HG02623 (cell line): ENCODE data around the gene FHL2.
"Not testable (repeated sequence)": the region's sequence is repeated elsewhere in the genome, so short reads cannot be mapped to it uniquely, and the experiment has no call there.

Experiments used
- ATAC-seq: cut with Tn5 transposase; IDR thresholded peaks from one replicate; pipeline ENCODE4 v1.9.1; 2021; ENCODE audit warnings: moderate library complexity; ENCODE audit not compliant: unreplicated experiment

The FHL2 gene

GRCh38 chr2:105398336-105399206 lies at the start of gene FHL2:
TSS of gene FHL2 (minus strand) at chr2:105399051. CDS start at chr2:105386516, 12,535 bp downstream.
- ATAC-seq = peak; percentile 98

GRCh38 chr2:105447476-105447875 lies 48.6 kb upstream of the FHL2 start:
- no peak for ATAC-seq

GRCh38 chr2:105446501-105446900 lies 47.6 kb upstream of the FHL2 start:
- no peak for ATAC-seq

- ATAC-seq = no peak
Observed at GRCh38 chr2:105445976-105446375, 47.1 kb upstream of the FHL2 start.

DNA sequence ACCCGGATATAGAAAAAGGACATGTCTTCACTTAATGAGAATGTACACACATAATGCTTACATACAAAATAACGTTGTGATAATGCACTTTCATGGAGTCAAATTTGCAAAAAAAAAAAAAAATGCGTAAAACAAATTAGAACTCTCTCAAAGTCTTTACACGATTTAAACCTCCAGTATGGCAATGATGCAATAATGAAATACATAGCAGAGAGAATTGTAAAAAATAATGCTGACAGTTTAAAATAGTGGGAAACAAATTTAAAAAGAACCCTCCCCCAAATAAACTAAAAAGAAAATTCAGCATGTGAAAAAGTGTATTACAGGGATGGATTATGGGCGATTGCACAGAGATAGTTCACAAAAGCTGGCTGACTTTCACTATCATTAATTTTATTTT lies 46.6 kb upstream of the FHL2 start:
- no peak for ATAC-seq

DNA sequence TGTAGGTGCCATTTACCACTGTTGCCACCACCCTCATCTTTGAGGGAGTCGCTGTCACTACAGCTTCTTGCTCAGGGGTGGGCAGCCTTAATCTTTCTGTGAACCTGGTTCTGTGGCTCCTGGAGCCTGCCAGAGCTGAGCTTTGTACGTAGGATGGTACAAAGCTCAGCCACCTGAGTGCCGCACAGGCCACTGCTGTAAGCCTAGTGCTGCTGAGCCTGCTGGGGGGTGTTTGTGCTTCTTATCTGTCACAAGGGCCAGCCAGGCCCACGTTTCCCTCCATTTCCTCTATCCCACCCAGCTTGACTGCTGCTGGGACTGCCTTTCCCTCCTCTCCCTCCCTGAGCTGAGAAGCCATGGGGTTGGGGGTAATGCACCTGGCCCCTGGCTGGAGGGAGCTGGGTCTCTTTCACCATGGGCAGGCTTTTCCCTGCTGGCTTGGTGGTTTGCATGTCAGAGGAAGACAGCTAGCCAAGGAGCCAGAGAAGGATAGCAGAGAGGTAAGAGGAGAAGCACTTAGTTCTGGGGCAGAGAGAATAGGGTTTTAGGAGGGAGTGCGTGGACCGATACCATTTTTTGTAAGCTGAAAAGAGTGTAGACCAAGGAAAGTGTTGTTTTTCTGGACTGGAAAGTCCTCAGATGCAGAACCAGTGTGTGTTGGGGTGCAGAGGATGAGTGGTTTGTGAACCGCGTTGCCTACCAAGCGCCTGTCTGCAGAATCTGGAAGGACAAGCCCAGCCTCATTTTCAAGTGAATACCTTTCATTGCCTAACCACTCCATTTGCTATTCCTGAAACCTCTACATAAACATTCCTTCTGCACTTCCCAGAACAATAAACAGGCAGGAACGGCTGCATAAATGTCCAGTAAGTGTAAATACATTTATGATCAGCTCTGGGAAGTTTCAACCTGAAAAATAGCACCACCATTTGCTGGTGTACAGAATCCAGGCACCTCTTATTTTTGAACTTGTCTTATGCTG lies 45.1 kb upstream of the FHL2 start:
- no peak for ATAC-seq

GRCh38 chr2:105442721-105443120 lies 43.9 kb upstream of the FHL2 start:
- ATAC-seq = no peak

DNA sequence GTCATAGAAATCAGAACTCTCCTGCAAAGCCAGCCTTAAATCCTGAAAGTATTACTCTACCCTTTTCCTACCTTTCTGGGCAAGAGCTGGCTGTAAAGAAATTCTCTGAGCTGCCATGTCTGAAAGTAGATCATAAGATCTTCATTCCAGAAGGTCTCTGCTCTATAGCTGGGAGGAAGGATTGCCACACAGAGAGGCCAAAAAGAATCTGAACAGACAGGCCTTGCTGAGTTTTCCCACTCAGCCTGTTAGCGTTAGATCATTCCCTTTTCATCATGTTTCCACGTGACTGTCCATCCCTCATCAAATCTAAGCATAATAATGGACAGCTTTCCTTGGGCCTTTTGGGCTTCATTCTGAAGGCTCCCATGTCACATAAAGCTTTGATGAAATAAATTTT lies 43.2 kb upstream of the FHL2 start:
- no peak for ATAC-seq

DNA sequence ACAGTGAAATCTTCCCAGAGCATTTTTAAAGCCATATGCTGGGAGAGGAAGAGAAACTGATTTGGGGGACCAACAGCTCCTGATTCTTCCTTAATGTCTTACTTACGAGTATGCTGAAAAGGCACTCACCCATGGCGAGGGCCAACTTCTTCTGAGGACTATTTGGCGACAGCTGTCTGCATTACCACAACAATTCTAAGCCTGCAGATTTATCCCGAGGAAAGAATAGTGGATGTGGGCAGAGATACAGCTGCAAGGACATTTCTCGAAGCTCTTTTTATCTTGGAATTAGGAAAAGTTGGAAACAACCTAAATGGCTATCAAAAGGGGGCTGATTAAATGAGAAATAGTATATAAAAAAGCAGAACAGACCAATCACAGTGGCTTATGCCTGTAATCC lies 40.3 kb upstream of the FHL2 start:
- ATAC-seq = no peak

- no peak for ATAC-seq
Observed at GRCh38 chr2:105438104-105438929, 39.5 kb upstream of the FHL2 start.

- ATAC-seq = no peak
Observed at GRCh38 chr2:105437708-105438103, 38.9 kb upstream of the FHL2 start.

DNA sequence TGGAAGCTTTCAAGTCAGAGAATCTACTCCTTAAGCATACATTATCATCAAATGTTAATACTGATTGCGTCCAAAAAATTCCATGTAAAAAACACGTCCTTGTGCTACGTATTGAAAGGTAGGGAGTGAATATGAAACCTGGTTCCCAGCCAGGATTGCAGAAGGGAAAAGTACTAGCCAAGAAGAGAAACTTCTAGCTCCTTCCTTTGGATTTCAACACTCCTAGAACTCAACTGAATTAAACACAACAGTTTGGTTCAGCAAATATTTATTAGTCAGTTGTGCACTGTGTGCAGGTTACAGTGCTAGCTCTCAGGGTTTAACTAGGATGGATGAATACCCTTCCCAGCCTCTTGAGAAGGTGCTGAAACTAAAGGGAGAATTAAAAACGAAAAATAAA lies 33.9 kb upstream of the FHL2 start:
- no peak for ATAC-seq

GRCh38 chr2:105432044-105432399 lies 33.2 kb upstream of the FHL2 start:
- no peak for ATAC-seq

DNA sequence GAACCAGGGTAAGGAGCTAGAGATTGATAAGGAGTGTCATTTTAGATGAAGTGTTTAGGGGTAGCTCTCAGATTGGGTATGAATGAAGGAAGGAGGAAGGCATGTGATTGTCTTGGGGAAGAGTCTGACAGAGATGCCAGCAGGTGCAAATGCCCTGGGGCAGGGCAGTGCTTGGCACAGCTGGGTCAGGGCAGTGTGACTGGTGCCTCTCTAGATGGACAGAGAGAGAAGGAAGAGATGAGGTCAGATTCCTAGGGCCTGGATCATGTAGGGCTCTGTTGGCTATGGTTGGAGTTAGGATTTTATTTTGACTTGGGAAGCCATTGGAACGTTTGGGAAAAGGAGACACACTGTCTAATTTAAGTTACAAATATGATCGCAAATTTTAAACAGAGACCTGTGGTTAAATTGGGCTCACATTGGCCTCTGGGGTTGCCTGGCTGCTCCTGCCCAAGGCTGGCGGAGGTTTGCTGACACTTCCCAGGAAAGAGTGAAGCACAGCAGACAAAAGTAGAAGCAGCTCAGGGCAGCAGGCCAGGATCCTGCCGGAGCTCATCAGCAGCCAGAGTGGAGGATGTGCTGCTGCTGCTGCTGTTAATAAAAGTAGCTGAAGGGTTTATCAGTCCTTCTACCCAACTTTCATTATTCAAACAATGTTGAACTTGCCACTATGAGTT lies 32.7 kb upstream of the FHL2 start:
- ATAC-seq = no peak

DNA sequence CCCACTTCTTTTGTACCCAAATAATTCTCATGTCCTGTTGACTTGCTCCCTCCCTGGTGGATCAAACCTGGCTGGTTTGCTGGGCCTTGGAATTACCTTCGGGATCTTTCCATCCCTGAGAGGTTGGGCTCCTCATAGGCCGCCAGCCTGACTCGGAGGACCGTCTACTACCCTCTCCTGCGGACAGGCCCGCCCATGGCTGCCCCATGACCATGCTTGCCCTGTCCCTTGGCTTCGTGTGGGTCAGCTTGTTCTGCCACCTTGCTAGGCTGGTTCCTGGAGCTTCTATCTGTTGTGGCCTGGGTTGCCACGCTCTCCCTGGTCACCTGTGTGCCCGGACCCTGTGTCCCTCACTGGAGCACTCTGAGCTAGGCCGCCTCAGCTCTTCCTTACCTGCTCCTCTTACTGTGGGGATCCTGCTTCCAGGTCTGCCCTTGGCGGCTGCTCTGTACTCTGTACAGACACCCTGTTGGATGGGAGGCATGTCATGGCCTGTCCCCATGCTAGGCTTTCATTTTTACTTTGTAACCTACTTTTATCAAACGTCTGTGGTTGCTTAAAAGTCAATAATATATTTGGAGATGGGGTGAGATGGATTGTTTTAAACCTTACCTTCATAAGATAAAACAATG lies 29.7 kb upstream of the FHL2 start:
- no peak for ATAC-seq

- no peak for ATAC-seq
Observed at GRCh38 chr2:105427485-105427884, 28.6 kb upstream of the FHL2 start.

DNA sequence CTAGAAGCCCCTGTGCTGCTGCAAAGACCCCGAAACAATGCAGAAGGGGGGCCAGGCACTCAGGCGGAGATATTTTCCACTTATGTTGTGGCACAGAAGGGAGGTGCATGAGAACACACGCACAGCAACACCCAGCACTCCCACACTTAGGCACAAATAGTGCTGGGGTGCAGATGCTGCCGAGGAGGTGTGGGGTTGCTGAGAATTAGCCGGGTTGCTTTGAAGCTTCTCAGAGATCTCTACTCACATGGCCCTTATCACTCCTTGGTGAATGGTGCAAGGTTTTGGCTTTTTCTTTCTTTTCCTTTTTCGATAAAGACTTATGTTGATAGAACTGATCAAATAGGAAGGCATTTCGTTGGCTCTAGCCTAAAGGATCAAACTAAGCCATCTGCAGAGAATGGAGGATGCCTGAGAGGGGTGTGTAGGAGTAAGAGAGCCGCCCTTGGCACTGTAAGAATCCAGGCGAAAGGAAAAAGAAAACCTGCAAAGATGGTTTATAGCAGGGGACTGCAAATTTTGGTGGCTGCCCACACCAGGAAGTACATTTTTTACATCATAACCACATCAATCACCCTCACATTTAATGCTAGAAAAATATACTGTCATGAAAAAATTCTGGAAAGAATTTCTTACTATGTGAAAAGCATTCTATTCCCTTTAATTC lies 27.9 kb upstream of the FHL2 start:
- no peak for ATAC-seq

DNA sequence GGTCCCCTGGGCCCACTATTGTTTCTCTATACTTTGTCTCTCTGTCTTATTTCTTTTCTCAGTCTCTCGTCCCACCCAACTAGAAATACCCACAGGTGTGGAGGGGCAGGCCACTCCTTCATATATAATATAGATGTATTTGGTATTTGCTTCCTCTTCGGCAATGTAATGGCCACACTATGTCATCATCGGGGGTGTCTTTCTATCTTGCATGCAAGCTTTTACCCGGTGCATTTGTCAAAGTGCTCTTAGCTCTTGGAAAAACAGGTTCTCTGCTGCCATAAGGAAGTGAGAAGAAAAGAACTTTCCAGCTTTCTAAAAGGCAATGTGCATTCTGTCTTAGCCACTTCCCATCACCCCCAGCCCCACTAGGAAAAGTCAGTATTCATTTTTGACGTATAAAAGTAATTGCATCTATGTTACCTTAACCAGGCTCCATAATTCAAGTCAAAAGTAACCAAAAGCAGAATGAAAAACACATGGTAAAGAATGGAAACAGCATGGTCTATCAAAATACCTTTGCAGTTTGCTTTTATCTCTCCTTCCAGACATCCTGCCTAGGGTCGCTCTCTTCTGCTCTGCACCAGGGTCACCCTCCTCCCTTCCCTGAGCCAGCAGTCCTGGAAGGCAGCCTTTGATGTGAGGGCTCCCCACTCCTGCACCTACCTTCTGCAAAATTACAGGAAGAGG lies 27.2 kb upstream of the FHL2 start:
- no peak for ATAC-seq

GRCh38 chr2:105424836-105425235 lies 26.0 kb upstream of the FHL2 start:
- ATAC-seq = not testable (repeated sequence)
